Activated CD4-positive, alpha-beta T cell treated with anti-CD3 and anti-CD28 coated beads, Interleukin-2, amount 10 ng/mL, durations not matched to agents 24 days and 14 days (primary cell): ENCODE results near the gene CRY2. TPM values are rescaled to one million over a fixed set of nuclear protein-coding genes. Genes with fewer than 3 reads are reported as not detected.

Source experiments
- DNase-seq: peaks from one replicate; pipeline ENCODE4 v3.0.0; 2022
- H3K27ac Mint-ChIP-seq: one replicate; pipeline ENCODE4 v1.8.0; 2022; ENCODE audit warnings: mild to moderate bottlenecking, mixed read lengths
- H3K27me3 Mint-ChIP-seq: one replicate; pipeline ENCODE4 v1.8.0; 2022; ENCODE audit warnings: mixed read lengths
- H3K36me3 Mint-ChIP-seq: one replicate; pipeline ENCODE4 v1.8.0; 2022; ENCODE audit warnings: low read depth, mild to moderate bottlenecking, mixed read lengths
- H3K4me1 Mint-ChIP-seq: one replicate; pipeline ENCODE4 v1.8.0; 2021; ENCODE audit warnings: mixed read lengths
- H3K4me3 Mint-ChIP-seq: one replicate; pipeline ENCODE4 v1.8.0; 2022; ENCODE audit warnings: mild to moderate bottlenecking, moderate library complexity, mixed read lengths
- H3K9me3 Mint-ChIP-seq: one replicate; pipeline ENCODE4 v1.8.0; 2021; ENCODE audit warnings: mixed read lengths
- intact Hi-C: fragments of 100-400 bp; cut with micrococcal nuclease; formaldehyde crosslinking; loops from one replicate; pipeline ENCODE4 v1.15.1; 2023
- total RNA-seq: library from RNA; stranded (reverse); gene quantifications from 2 replicates; pipeline ENCODE4 v1.2.3, GENCODE V29; 2022

The CRY2 gene
- total RNA-seq, 1 donor from 2014 or later, result 22.5 TPM

DNA sequence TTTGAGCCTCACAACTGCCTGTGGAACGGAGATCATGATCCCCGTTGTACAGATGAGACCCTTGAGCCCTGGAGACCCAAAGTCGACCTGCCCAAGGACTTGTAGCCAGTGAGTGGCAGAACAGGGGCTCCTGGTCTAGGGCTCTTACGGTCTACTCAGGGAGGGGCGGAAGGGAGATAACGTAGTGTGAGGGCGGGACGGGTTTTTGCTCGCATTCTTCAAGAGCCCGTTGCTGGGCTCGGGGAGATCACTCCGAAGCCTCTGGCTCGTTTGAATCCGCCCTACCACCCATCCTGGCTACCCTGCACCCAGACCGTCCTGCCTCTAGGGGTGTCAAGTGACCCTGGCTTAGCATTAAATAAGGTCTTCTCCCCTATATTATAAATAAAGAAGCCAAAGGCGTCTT, 639 bp downstream of the CRY2 start:
- Mint-ChIP-seq H3K9me3 (no peaks in the 10 kb centered on the region), H3K27me3 (peaks cover 7% of the 10 kb centered on the region), H3K4me3 (peak overlapping the region; percentile 85), H3K36me3 (peaks cover 4% of the 10 kb centered on the region), H3K27ac (peak overlapping the region; percentile 90), H3K4me1 (peaks cover 40% of the 10 kb centered on the region)
- peak; percentile 89 for DNase-seq
- intact Hi-C loops, result loop anchor here (1.0 to 10.0 kb wide), 6 partner anchors 39 to 1281 kb away; partner anchors contain the start of genes CD82, DGKZ, MAPK8IP1 and PHF21A

- DNase-seq, result no peak
- Mint-ChIP-seq H3K9me3 (no peaks in the 10 kb centered on the region), H3K27ac (no peak overlapping the region), H3K4me1 (peaks cover 34% of the 10 kb centered on the region), H3K4me3 (peak overlapping the region; percentile 85), H3K36me3 (peaks cover 4% of the 10 kb centered on the region), H3K27me3 (peaks cover 7% of the 10 kb centered on the region)
- intact Hi-C loops, result loop anchor here (5.0 to 10.0 kb wide), 3 partner anchors 39 to 1281 kb away; partner anchors contain the start of genes CD82, DGKZ and MAPK8IP1
These were observed 1.4 kb downstream of the CRY2 start for GRCh38 chr11:45848654-45849081.

GRCh38 chr11:45850446-45850845, 3.2 kb downstream of the CRY2 start:
- Mint-ChIP-seq H3K27me3 (peaks cover 5% of the 10 kb centered on the region), H3K27ac (no peak overlapping the region), H3K4me3 (no peak overlapping the region), H3K9me3 (no peaks in the 10 kb centered on the region), H3K36me3 (peaks cover 4% of the 10 kb centered on the region), H3K4me1 (peaks cover 30% of the 10 kb centered on the region)
- intact Hi-C loops, result no loop called here
- DNase-seq, result no peak

DNA sequence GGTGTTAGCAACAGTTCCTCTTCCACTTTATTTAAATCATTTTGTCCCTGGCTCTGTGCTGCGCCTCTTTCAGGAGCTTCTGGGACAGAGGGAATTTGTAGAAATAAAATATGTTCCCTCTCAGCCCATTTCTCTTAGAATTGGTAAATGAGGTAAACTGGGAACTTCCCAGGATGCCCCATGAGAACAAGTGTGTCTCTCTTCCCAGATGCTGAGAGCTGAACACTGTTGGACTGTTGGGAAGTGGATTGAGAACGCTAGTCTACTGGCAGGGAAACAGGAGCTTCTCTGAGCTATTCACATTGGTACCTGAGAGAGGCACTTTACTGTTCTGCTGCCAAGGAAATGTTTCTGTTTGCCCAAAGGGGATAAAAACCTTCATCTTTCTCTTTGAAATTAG, 4.0 kb downstream of the CRY2 start:
- no peak overlapping the region for H3K27ac Mint-ChIP-seq
- intact Hi-C loops, result no loop called here

DNA sequence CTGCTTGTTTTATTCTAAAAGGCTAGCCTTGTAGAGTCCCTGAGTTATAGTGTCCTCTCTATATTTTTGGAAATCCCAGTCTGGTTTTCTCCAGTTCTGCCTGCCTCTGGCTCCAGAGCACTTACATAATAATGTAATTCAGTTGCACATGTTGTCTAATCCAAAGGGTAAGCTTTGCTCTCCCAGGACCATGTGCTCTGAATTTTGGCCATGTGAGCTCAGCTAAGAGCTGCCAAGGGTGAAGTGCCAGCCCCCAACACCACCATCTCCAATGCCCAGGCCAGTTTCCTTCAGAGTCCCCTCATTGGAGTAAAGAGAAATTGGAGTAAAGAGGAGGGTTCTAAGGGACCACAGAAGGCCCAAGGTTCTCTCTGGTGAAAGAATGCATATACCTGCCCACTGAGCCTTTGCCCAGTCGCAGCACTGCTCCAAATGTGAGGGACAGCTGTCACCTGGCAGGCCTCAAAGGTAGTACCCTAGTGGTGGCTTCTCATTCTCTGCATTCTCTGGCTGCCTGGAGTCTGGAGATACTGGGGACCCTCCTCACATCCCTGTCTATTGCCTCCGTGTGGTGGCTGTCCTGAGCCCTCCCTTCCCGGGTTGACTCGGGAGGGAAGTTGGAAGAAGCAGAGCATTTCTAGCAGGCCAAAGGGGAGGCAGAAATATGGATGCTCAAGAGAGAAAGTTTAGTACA, 4.9 kb downstream of the CRY2 start:
- H3K27ac Mint-ChIP-seq, result no peak overlapping the region
- no peaks in the 10 kb centered on the region for H3K9me3 Mint-ChIP-seq
- no peak overlapping the region for H3K4me3 Mint-ChIP-seq
- intact Hi-C loops, result no loop called here
- peaks cover 11% of the 10 kb centered on the region for H3K36me3 Mint-ChIP-seq
- H3K27me3 Mint-ChIP-seq, result no peaks in the 10 kb centered on the region
- no peak for DNase-seq
- peaks cover 20% of the 10 kb centered on the region for H3K4me1 Mint-ChIP-seq

More for the DNA sequence above, 4.0 kb downstream of the CRY2 start:
- H3K4me1 Mint-ChIP-seq, result peaks cover 26% of the 10 kb centered on the region
- H3K27me3 Mint-ChIP-seq, result no peaks in the 10 kb centered on the region
- no peak overlapping the region for H3K4me3 Mint-ChIP-seq
- H3K9me3 Mint-ChIP-seq, result no peaks in the 10 kb centered on the region
- no peak for DNase-seq
- H3K36me3 Mint-ChIP-seq, result peaks cover 6% of the 10 kb centered on the region

DNA sequence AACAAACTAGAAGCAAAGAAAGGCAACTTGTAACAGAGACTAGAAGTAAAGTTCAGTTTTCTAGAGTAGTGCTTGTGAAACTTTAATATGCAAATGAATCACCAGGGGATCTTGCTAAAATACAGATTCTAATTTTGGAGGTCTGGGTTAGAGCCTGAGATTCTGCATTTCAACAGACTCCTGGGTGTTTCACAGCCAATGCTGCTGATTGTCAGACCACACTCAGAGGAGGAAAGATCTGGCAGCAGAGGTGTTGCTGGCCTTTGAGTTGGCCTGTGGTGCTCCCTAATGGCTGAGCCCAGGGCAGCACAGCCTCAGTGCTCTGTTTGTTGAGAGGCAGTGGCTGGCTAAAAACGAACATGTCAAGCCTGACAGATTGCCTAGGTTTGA, 5.4 kb downstream of the CRY2 start:
- no peak overlapping the region for H3K27ac Mint-ChIP-seq
- H3K9me3 Mint-ChIP-seq, result no peaks in the 10 kb centered on the region
- peaks cover 14% of the 10 kb centered on the region for H3K36me3 Mint-ChIP-seq
- H3K4me3 Mint-ChIP-seq, result no peak overlapping the region
- H3K27me3 Mint-ChIP-seq, result no peaks in the 10 kb centered on the region
- peaks cover 20% of the 10 kb centered on the region for H3K4me1 Mint-ChIP-seq
- intact Hi-C loops, result no loop called here
- no peak for DNase-seq

DNA sequence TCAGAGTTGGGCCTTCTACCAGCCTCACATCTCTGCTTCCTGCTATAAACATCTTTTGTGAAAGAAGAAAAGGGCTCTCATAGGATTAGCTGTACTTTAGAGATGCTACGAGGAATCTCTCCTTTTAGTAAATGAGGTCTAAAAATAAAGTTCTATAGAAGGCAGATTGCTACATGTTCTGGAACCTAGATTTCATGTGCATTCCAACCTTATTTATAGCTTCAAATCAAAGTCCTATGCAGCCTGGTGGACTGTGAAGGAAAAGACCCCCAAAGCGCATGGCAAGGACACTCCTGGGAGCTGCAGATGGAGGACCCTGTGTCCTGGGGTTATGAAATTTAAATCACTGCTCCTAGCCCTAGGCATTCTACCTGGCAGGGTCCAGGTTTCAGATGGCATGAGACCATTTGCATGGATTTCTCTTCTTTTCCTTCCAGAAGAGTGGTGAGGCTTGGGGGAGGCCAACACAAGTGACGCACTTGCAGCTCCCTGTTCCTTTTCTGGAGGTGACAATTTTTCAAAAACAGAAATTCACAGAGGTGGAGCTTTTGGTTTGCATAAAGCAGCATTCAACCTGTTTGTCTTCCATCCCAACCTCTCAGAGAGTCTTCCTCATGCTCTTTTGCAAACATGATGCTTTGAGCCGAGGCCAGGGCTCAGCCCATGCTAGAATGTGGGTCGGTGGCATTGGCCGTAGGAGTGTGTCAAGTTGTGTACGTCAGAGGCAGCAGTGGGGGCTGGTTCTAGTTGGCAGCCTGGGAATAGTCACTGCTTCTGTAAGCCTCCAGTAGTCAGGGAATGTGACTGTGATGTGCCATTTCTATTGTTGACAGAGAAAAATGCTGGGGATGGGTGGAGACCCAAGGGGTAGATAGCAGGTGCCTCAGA, 6.3 kb downstream of the CRY2 start:
- no peaks in the 10 kb centered on the region for H3K9me3 Mint-ChIP-seq
- H3K27me3 Mint-ChIP-seq, result no peaks in the 10 kb centered on the region
- H3K4me3 Mint-ChIP-seq, result no peak overlapping the region
- peaks cover 16% of the 10 kb centered on the region for H3K4me1 Mint-ChIP-seq
- no peak overlapping the region for H3K27ac Mint-ChIP-seq
- DNase-seq, result no peak
- peaks cover 17% of the 10 kb centered on the region for H3K36me3 Mint-ChIP-seq
- intact Hi-C loops, result no loop called here

DNA sequence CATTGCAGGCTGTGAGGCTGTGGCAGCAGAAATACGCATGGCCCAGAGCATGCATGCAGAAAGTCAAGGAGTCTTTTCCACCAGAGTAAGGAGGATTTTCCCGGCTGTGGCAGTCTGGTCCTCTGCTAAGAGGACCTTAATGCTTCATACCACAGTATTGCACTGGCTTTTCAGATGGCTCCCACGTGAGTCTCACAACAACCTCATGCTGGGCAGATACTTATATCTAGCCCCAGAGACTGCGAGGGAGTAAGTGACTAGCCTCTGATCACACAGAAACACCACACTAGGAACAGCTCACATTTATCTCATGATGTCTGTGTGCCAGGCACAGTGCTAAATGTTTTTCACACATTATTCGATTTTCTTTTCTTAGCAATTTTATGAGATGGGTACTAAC, 8.0 kb downstream of the CRY2 start:
- Mint-ChIP-seq H3K36me3 (peaks cover 26% of the 10 kb centered on the region), H3K4me1 (peaks cover 9% of the 10 kb centered on the region), H3K27me3 (no peaks in the 10 kb centered on the region), H3K27ac (no peak overlapping the region), H3K4me3 (no peak overlapping the region), H3K9me3 (no peaks in the 10 kb centered on the region)
- no peak for DNase-seq
- intact Hi-C loops, result no loop called here

GRCh38 chr11:45856044-45856468, 8.8 kb downstream of the CRY2 start:
- Mint-ChIP-seq H3K4me1 (peaks cover 5% of the 10 kb centered on the region), H3K27me3 (no peaks in the 10 kb centered on the region), H3K27ac (no peak overlapping the region), H3K9me3 (no peaks in the 10 kb centered on the region), H3K4me3 (no peak overlapping the region), H3K36me3 (peaks cover 25% of the 10 kb centered on the region)
- DNase-seq, result no peak
- intact Hi-C loops, result no loop called here

DNA sequence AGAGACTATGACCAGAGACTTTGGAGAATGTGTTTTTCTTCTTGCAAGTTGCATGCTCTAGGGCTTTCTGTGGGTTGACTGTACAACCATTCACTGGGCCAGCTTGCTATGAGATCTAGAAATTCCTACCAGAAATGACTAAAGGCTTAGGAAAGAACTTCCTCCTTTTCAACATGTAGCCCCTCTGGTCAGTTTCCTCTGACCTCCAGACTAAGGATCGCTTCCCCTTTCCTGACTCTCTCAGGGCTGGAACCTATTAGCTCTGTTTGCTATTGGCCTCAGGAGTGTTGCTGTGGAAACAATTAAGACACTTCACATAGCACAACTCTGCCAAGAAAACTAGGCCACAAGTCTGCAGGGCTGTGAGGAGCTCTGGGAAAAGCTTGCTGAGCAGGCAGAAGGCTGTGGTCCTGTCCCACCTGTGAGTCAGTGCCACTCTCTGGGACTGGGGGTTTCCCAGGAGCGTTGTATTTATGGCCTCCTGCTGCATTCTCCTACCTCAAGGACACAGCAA, 10.7 kb downstream of the CRY2 start:
- DNase-seq, result no peak
- intact Hi-C loops, result no loop called here
- no peak overlapping the region for H3K27ac Mint-ChIP-seq
- H3K27me3 Mint-ChIP-seq, result no peaks in the 10 kb centered on the region
- peaks cover 34% of the 10 kb centered on the region for H3K36me3 Mint-ChIP-seq
- no peaks in the 10 kb centered on the region for H3K9me3 Mint-ChIP-seq
- peaks cover 2% of the 10 kb centered on the region for H3K4me1 Mint-ChIP-seq
- H3K4me3 Mint-ChIP-seq, result no peak overlapping the region

DNA sequence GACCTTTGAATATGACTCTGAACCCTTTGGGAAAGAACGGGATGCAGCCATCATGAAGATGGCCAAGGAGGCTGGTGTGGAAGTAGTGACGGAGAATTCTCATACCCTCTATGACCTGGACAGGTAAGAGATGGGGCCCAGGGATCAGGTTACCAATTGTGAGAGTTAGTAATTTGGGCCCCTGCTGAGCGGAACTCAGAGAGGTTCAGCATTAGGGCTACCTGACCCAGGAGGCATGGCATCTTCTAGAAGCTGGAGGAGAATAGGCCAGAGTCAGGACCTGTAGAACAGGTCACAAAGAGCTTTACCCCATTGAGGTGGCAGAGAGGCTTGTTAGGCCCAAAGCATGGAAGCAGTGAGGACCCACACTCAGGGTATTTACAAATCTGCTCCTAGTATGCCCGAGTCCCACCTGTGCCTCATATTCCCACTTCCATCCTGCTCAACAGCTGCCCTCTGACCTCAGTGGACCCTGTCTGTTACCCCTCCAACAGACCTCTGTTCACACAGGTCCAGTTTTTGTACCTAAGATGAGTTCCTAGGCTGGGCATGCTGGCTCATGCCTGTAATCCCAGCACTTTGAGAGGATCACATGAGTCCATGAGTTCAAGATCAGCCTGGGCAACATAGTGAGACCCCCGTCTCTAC, 11.6 kb downstream of the CRY2 start:
- Mint-ChIP-seq H3K4me3 (no peak overlapping the region), H3K9me3 (no peaks in the 10 kb centered on the region), H3K27ac (no peak overlapping the region), H3K4me1 (peaks cover under 1% of the 10 kb centered on the region), H3K36me3 (peaks cover 37% of the 10 kb centered on the region), H3K27me3 (no peaks in the 10 kb centered on the region)
- DNase-seq, result no peak
- intact Hi-C loops, result no loop called here

- intact Hi-C loops, result no loop called here
- no peaks in the 10 kb centered on the region for H3K9me3 Mint-ChIP-seq
- no peak overlapping the region for H3K27ac Mint-ChIP-seq
- no peaks in the 10 kb centered on the region for H3K4me1 Mint-ChIP-seq
- H3K36me3 Mint-ChIP-seq, result peaks cover 37% of the 10 kb centered on the region
- no peak overlapping the region for H3K4me3 Mint-ChIP-seq
- no peak for DNase-seq
- no peaks in the 10 kb centered on the region for H3K27me3 Mint-ChIP-seq
These were observed 12.4 kb downstream of the CRY2 start for GRCh38 chr11:45859661-45860140.

GRCh38 chr11:45860348-45860747, 13.1 kb downstream of the CRY2 start:
- Mint-ChIP-seq H3K36me3 (peaks cover 39% of the 10 kb centered on the region), H3K9me3 (no peaks in the 10 kb centered on the region), H3K27ac (no peak overlapping the region), H3K27me3 (no peaks in the 10 kb centered on the region), H3K4me3 (no peak overlapping the region), H3K4me1 (no peaks in the 10 kb centered on the region)
- intact Hi-C loops, result no loop called here
- no peak for DNase-seq
